GM23338 (cell line): ENCODE data around the gene NELL2. TPM values are rescaled to one million over a fixed set of nuclear protein-coding genes. Genes with fewer than 3 reads are reported as not detected.

Experiments
- ATAC-seq: fragments of 200-7000 bp; cut with Tn5 transposase; 3 replicates; pipeline ENCODE4 v1.9.1; 2020
- DNase-seq: peaks from one replicate; pipeline ENCODE4 v3.0.0-alpha.2; 2015; ENCODE audit warnings: low spot score
- H2AFZ ChIP-seq: fragments of 200-600 bp; sonication (generic); 2 replicates; pipeline ENCODE4 v1.8.0; 2016; ENCODE audit warnings: antibody characterized with exemption, mild to moderate bottlenecking, moderate library complexity
- H3F3A ChIP-seq: fragments of 200-600 bp; sonication (generic); replicated peaks from 2 replicates; pipeline ENCODE4 v1.8.0; 2017; ENCODE audit warnings: antibody characterized with exemption, mixed run types, low read depth
- H3K27ac ChIP-seq: fragments of 200-600 bp; sonication (generic); 2 replicates; pipeline ENCODE4 v1.6.1; 2016; ENCODE audit warnings: low read depth
- H3K27me3 ChIP-seq: fragments of 200-600 bp; sonication (generic); 2 replicates; pipeline ENCODE4 v1.8.0; 2016; ENCODE audit warnings: mild to moderate bottlenecking, mixed run types, moderate library complexity; ENCODE audit not compliant: insufficient read depth
- H3K36me3 ChIP-seq: fragments of 200-600 bp; sonication (generic); 2 replicates; pipeline ENCODE4 v1.8.0; 2016; ENCODE audit warnings: mild to moderate bottlenecking; ENCODE audit not compliant: insufficient read depth
- H3K4me1 ChIP-seq: fragments of 200-600 bp; sonication (generic); 2 replicates; pipeline ENCODE4 v1.8.0; 2016; ENCODE audit warnings: mild to moderate bottlenecking, moderate library complexity; ENCODE audit not compliant: insufficient read depth
- H3K4me2 ChIP-seq: fragments of 200-600 bp; sonication (generic); 2 replicates; pipeline ENCODE4 v1.7.1; 2017; ENCODE audit warnings: mixed run types
- H3K4me3 ChIP-seq: fragments of 200-600 bp; sonication (generic); 2 replicates; pipeline ENCODE4 v1.6.1; 2016; ENCODE audit warnings: mixed run types
- H3K79me2 ChIP-seq: fragments of 200-600 bp; sonication (generic); replicated peaks from 2 replicates; pipeline ENCODE4 v1.8.0; 2017; ENCODE audit warnings: mild to moderate bottlenecking; ENCODE audit not compliant: insufficient read depth
- H3K9me2 ChIP-seq: fragments of 200-600 bp; sonication (generic); 2 replicates; pipeline ENCODE4 v1.8.0; 2017; ENCODE audit not compliant: insufficient read depth
- H4K20me1 ChIP-seq: fragments of 200-600 bp; sonication (generic); replicated peaks from 2 replicates; pipeline ENCODE4 v1.8.0; 2017; ENCODE audit warnings: mild to moderate bottlenecking; ENCODE audit not compliant: insufficient read depth
- H3K27ac Mint-ChIP-seq: 2 replicates; pipeline ENCODE4 v1.8.0; 2020; ENCODE audit warnings: inconsistent platforms, mild to moderate bottlenecking, moderate library complexity, mixed read lengths
- H3K27me3 Mint-ChIP-seq: 3 replicates; pipeline ENCODE4 v1.8.0; 2022; ENCODE audit warnings: low read depth, mild to moderate bottlenecking, moderate library complexity, mixed read lengths, inconsistent platforms; ENCODE audit not compliant: insufficient read depth, poor library complexity
- H3K36me3 Mint-ChIP-seq: 3 replicates; pipeline ENCODE4 v1.8.0; 2021; ENCODE audit warnings: low read depth, mild to moderate bottlenecking, inconsistent platforms, moderate library complexity, mixed read lengths
- H3K4me1 Mint-ChIP-seq: 3 replicates; pipeline ENCODE4 v1.8.0; 2020; ENCODE audit warnings: mild to moderate bottlenecking, inconsistent platforms, mixed read lengths
- H3K4me3 Mint-ChIP-seq: 3 replicates; pipeline ENCODE4 v1.8.0; 2021; ENCODE audit warnings: moderate library complexity, mild to moderate bottlenecking, inconsistent platforms, mixed read lengths
- H3K9me3 Mint-ChIP-seq: 3 replicates; pipeline ENCODE4 v1.8.0; 2020; ENCODE audit warnings: moderate library complexity, mild to moderate bottlenecking, inconsistent platforms, mixed read lengths
- CTCF ChIP-seq, 2 experiments: fragments of 200-600 bp in 1 of 2; sonication (generic) in 1 of 2; conservative IDR thresholded peaks; 2 replicates each; pipeline versions ENCODE4 v1.5.1 to v1.6.1; 2016 to 2017; ENCODE audit warnings: antibody characterized with exemption in 2 of 2, low read depth in 2 of 2, mild to moderate bottlenecking in 2 of 2, moderate library complexity in 1 of 2
- ETS1 ChIP-seq: IDR thresholded peaks from 2 replicates; pipeline ENCODE4 v1.6.1; 2016; ENCODE audit warnings: antibody characterized with exemption
- REST ChIP-seq: IDR thresholded peaks from one replicate; pipeline ENCODE4 v1.6.1; 2018; ENCODE audit warnings: antibody characterized with exemption; ENCODE audit not compliant: unreplicated experiment
- ZNF331 ChIP-seq: fragments of 250-450 bp; sonication (Bioruptor Pico); IDR thresholded peaks from 2 replicates; pipeline ENCODE4 v1.5.0; 2020; ENCODE audit warnings: low read depth, mild to moderate bottlenecking, moderate library complexity
- ZNF462 ChIP-seq: fragments of 250-450 bp; sonication (Bioruptor Pico); IDR thresholded peaks from 2 replicates; pipeline ENCODE4 v1.5.0; 2020; ENCODE audit warnings: mild to moderate bottlenecking, moderate library complexity
- polyA plus RNA-seq: library from polyadenylated mRNA; unstranded; fragments of >200 nt; fragmentation: Nextera tagmentation; extraction: Ambion mirVana; gene quantifications from 2 replicates; pipeline ENCODE4 v1.2.1, GENCODE V29; 2016
- total RNA-seq: library from RNA; depleted of rRNA; stranded (reverse); fragments of >200 nt; shearing (Covaris generic); gene quantifications from 2 replicates; pipeline ENCODE4 v1.2.3, GENCODE V29; 2014

Gene NELL2
- total and polyA plus RNA-seq, 2 experiments from 2014 or later, result 25.1 to 99.5 TPM

- no peaks in the 10 kb centered on the region for H3K9me2 ChIP-seq
- no peaks in the 10 kb centered on the region for H3K36me3 ChIP-seq
- Mint-ChIP-seq H3K27ac (no peak overlapping the region), H3K36me3 (no peaks in the 10 kb centered on the region), H3K27me3 (no peaks in the 10 kb centered on the region), H3K4me3 (no peak overlapping the region), H3K9me3 (no peaks in the 10 kb centered on the region), H3K4me1 (peaks cover 9% of the 10 kb centered on the region; the same call in 2 of the 3 replicates)
- TF ChIP-seq CTCF (conservative IDR thresholded peaks at IDR 0.05; ENCODE audit: low read depth in 2 of 2), result no peak
- TF ChIP-seq ZNF331, result no peak
- TF ChIP-seq ETS1, result no peak
- TF ChIP-seq REST, result no peak
- no peak for TF ChIP-seq ZNF462 (CRISPR knock-in tag)
- H3F3A ChIP-seq, result no peaks in the 10 kb centered on the region
- H3K79me2 ChIP-seq, result no peaks in the 10 kb centered on the region
- DNase-seq (no peak), ATAC-seq (no peak)
- peaks cover 6% of the 10 kb centered on the region; the same call in 1 of the 2 replicates for H3K4me1 ChIP-seq
- no peaks in the 10 kb centered on the region for H3K27me3 ChIP-seq
- no peak overlapping the region for H3K27ac ChIP-seq
- H4K20me1 ChIP-seq, result no peaks in the 10 kb centered on the region
- H2AFZ ChIP-seq, result no peak overlapping the region
- no peak overlapping the region for H3K4me3 ChIP-seq
- H3K4me2 ChIP-seq, result no peak overlapping the region
Measured at GRCh38 chr12:44546060-44546459, 330.1 kb downstream of the NELL2 start.
